Activated CD8-positive, alpha-beta memory T cell treated with anti-CD3 and anti-CD28 coated beads, Interleukin-2, amount 50 U/mL, for 24 hours (primary cell): Measurements from ENCODE around the gene CARHSP1.
"Not testable (repeated sequence)": the region's sequence is repeated elsewhere in the genome, so short reads cannot be mapped to it uniquely, and the experiment has no call there.

ENCODE experiments used
- DNase-seq: peaks from one replicate; pipeline ENCODE4 v3.0.0-alpha.2; 2020; ENCODE audit errors: extremely low read depth

Gene CARHSP1

DNA sequence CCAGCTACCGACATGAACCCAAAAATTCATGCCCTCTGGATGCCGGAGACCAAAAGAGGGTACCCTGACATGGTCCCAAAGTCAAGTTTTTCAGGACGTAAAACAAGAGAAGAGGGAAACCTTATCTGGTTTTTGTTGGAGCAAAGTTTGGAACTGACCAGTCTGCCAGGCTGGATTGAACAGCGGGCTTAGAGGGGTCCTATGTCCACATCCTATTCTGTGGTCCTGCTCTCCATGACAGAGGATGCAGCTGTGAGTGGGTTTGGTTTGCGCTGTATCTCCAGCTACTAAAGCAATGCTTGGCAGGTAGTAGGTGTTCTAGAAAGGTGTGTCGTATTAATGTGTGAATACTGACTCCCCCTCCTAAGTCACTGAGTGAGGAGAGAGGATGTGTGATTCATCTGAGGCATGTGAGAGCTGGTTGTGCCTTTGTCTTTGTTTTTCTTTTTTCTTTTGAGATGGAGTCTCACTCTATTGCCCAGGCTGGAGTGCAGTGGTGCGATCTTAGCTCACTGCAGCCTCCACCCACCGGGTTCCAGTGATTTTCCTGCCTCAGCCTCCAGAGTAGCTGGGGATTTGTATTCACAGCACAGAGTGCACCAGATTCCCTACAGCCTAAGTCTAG is 40.2 kb downstream of the CARHSP1 start:
- no peak for DNase-seq

DNA sequence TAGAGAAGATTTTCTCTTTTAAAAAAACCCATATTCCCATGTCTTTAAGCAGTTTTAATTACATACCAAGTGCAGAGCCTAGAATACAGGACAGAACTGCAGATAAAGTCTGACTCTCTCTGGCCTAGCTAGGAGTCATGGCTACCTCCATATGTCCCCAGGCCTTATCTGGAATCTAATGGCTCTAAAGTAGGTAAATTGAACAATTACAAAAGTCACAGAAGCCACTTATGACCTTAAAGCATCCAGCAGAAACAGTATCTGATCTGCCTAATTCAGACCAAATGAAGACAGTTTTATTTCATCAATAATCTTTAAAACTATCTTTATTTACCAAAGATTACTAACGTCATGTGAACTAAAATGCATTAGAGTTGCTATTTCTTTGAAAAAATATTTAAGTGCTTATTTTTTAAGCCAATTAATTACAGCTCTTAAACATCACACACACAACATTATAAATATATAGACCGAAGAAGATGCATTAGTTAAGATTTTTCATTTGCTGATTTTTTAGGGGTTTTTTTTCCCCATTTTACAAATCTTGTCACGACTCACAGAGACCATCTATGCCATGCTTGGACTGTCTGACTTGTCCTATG is 42.4 kb downstream of the CARHSP1 start:
- DNase-seq, result no peak

DNA sequence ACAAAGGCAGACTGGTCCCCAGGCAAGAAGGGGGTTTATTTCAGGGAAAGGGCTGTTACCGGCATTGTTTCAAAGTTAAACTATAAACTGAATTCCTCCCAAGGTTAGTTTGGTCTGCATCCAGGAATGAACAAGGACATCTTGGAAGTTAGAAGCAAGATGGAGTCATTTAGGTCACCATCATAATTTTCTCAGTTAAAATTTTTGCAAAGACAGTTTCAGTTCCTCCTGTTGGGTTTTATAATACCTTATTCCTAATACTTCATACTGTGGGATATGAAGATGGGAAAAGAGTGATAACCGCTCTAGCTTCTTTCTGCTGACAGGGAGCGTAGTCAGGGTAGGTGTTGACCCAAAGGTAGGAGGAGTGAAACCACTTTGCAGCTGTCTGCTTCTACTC is 46.4 kb downstream of the CARHSP1 start:
- DNase-seq, result no peak

DNA sequence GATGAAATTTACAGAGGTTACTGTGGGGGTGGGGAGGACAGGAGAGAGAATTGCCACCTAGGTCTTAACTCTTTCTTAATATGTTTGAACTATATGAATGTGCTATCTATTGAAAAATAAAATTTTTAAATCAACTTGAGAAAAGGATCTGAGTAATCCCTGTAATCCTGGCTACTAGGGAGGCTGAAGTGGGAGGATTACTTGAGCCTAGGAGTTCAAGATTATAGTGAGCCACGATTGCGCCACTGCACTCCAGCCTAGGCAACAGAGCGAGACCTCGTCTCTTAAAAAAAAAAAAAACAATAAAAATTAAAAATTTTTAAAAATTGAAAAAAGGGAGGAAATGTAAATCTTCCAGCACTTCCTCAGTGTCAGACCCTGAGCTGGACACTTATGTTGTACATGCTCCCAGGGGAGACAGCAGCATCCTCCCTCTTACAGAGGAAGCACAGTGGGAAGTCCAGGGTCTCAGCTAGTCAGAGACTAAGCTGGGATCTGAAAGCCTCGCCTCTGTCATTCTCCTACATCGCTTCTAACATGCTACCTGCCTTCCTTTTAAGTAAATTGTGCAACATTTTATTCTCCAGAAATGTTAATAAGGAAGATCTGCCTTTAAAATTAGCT is 49.3 kb downstream of the CARHSP1 start:
- no peak for DNase-seq

DNA sequence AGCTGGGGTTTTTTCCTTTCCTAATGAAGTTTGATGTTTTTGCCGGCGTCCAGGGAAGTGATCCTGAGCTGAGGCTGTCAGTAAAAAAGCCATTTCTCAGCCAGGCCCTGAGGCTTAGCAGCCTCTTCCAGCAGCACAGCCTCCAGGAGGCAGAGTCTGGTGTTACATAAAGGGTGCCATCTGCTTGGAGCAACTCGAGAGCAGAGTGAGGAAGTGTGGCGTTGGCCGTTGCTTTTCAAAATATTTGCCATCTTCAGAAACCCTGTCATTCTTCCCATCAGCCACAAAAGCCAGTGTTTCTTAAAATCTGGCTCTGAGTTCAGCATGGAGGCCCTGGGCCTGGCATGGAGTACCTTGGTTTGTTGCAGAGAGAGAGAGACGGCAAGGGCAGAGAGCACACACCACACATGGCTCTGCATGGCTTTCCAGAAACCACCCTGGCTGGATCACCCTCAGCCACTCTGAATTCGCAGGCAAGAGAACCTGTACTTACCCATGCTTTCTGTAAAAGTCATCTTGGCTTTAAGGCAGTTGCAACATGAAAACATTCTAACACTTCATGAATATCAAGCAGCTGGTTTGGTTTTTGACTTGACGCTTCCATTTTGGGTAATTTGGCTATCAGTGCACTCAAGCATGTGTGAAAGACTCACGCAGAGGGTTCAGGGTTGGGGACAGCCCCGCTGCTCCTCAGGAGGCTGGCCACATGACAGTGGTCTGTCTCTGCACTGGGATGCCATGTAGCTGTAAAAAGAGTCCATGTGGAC is 50.1 kb downstream of the CARHSP1 start:
- no peak for DNase-seq

DNA sequence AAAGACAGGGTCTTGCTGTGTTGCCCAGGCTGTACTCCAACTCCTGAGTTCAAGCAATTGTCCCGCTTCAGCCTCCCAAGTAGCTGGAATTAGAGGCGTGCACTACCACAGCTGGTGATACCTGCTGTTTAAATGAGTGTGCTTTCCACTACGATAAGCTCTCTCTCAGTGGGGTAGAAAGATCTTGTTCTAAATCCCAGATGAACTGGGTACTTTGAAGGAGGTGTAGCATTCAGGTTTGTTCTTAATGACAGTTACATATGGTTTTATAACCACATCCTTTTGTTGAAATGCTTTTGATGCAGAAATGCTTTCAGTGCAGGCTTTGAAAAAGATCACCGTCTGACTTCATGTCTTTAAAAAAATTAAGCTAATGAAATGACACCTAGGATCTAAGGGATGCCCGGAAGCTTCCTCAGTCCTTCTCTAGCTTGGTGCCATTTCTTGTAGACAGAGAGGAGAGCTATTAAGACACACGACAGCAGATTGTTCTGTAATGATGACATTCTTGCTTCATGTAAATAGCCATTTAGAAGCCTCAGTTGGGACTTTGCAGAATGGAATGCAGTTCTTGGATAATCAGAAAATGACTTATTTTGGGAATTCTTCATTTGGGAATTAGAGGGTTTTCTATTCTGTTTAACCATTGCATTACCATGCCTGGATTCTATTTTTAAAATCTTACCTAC is 51.7 kb downstream of the CARHSP1 start:
- no peak for DNase-seq

DNA sequence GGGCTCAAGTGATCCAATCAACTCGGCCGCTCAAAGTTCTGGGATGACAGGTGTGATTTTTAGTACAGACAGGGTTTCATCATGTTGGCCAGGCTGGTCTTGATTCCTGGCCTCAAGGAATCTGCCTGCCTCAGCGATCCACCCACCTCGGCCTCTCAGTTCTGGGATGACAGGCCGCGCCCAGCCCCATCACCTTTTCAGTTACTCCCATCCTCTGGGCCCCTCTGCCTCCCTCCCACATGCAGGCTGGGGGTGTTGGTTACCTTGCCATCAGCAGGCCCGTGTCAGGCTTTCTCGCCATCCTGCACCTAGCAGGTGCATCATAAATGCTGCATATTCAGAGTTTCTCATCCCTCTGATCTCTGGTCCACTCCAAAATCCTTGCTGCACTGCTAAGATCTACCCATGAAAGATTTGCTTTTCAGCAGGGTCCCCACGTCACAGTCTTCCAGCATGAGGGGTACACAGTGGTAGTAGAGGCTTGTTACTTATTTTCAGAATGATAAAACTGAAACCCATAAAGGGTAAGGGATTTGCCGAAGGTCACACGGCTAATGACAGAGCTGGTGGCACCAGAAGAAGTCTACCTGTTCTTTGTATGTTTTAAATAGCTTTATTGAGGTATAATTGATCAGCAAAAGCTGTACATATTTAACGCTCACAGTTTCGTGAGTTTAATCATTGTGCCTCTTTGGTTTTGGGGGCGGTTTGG is 54.6 kb downstream of the CARHSP1 start:
- DNase-seq, result no peak

DNA sequence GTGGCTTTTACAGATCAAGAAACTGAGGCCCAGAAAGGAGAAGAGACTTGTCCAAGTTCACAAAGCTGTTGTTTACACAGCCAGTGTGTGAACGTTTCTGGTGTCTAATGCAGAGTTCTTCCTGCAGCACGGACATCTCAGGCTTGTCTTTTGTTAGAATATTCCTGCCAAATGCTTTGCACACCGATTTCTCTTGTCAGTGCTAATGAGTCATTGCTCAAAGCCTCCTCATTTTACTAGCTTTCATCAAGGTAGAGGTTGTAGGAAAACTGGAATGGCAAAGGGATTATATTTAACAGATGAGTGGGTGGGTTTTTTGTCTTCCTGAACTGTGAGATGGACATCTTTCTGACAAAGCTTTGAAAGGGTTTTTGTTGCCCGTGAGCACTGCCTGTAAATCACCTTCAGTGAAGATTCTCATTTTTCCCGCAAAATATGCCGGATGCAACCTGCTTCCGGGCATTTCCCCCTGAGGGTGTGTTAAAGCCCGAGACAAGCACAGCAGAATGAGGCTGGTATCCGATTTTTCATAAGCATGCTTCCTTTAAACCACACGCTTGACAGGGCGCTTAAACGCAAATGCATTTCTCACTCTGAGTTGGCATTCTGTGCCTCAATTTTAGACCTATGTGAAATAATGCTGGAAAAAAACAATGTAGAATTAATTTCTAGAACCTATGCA is 56.5 kb downstream of the CARHSP1 start:
- DNase-seq, result no peak

DNA sequence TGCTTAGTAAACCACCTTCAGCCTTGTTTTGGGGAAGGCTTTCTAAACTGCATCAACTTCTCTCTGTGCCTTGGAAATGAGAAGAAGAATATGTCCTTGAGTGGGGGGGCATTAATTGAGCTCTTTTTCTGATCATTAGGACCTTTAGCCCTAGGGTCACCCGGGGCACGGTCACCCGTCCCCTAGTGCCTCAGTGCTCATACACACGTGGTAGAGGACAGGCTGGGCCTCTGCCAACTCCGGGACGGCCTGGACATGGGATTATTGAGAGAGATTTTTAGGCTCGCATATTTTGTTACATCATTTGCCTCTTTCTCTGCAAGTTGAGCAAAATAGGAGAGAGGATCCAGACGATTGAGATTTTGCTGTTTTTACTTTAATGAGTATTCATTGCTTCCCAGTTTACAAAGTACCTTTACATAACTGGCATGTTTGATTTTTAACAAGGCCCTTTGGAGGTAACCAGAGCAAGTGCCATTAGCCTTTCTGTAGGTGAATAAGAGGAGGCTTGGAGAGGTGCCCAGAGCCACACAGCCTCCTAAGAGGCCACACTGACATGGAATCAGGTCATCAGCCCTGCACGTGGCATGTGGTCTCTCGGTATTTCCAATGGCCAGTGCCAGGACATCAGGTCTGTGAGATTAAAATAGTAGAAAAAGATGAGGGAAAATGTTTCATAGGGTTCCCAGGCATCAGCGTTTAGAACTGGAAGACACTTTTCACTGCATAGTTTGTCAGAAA is 60.0 kb downstream of the CARHSP1 start:
- DNase-seq, result no peak

DNA sequence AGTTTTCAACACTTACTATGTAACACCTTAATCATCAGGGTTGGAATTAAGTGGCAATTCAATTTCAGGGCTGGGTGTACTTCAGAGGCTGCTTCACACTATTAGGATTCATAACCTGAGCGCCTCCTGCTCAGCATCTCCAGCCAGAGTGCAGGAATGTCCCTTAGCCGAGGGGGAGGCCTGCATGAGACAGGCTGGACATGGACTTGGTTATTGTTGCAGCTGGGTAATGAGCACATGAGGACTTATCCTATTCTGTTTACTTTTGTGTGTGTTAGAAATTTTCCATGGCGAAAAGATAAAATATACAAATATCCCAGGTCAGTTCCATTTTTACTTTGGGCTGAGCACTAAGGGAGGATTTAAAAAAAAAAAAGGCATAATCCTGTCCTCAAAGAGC is 60.8 kb downstream of the CARHSP1 start:
- DNase-seq, result no peak

DNA sequence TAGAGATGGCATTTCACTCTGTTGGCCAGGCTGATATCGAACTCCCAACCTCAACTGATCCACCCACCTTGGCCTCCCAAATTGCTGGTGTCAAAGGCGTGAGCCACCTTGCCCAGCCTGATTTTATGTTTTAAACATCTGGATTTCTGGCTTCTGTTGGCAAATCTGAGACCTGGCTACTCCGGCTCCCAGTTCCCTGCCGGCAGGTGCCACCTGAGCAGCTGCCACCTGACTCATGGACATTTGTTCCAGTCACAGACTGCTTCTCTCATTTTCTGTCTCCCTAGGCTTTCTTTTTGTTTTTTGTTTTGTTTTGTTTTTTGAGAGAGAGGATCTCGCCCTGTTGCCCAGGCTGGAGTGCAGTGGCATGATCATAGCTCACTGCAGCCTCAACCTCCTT is 61.6 kb downstream of the CARHSP1 start:
- no peak for DNase-seq

DNA sequence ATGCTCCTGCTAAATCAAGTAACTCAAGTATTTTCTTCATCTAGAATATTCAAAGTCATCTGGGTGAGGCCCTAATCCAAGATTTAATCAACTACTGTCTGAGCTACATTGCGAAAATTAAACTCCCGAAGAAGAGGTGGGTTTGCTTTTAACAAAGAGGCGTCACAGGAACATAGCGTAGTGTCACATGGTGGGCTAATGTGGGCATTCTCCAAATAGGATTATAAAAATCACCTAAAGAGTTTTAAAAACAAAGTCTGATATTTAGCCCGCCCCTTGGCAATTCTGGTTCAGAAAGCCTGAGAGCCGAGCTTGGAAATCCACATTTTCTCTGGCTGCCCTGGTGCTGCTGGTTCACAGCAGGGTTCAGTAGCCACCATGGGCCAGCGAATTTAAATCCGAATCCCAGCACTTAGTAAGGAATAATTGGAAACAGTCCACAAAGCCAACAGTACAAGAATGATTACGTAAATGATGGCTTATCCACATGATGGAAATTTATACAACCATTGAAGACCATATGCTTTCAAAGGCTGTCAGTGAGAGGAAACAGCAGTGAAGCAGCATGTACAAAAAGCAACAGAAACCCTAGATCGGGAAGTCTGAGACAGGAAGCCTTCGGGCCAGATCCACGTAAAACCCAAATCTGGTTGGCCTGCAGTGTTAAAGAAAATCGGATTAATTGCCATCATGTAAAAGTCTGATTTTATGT is 62.4 kb downstream of the CARHSP1 start:
- no peak for DNase-seq

DNA sequence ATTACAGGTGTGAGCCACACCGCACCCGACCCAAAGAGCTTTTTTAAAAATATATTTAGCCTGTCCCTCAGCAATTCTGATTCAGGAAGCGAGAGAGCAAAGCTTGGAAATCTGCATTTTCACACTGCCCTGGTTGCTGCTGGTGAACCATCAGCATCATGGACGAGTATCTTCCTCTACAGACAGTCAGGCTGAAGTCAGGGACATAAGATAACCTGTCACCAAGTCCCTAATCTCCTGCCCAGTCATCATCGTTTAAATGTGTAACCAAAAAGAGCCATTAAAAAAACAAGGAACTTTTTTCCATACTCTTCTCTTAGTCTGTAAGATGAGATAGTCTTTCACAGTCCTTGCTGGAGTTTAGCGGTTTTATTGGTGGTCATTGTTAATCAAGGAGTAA is 64.5 kb downstream of the CARHSP1 start:
- DNase-seq, result no peak

DNA sequence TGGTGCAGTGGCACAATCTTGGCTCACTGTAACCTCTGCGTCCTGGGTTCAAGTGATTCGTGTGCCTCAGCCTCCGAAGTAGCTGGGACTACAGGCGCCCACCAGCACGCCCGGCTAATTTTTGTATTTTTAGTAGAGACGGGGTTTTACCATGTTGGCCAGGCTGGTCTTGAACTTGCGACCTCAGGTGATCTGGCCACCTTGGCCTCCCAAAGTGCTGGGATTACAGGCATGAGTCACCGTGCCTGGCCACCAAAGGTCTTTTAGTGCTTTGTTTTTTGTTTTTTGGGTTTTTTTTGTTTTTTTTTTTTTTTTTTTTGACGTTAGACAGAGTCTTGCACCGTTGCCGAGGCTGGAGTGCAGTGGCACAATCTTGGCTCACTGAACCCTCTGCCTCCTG is 65.1 kb downstream of the CARHSP1 start:
- DNase-seq, result not testable (repeated sequence)
